ENCODE measurements around the gene ILKAP. TPM values are rescaled to one million over a fixed set of nuclear protein-coding genes. Genes with fewer than 3 reads are reported as not detected.
"Not testable (repeated sequence)": the region's sequence is repeated elsewhere in the genome, so short reads cannot be mapped to it uniquely, and the experiment has no call there.

Gene ILKAP
- polyA plus RNA-seq, 1 donor: 60.8 TPM

GRCh38 chr2:238202326-238203093 is 985 bp downstream of the ILKAP start:
- DNase-seq: no peak

- DNase-seq: no peak
These were observed 13.1 kb downstream of the ILKAP start for GRCh38 chr2:238190445-238190844.

GRCh38 chr2:238187618-238188548 is 15.6 kb downstream of the ILKAP start:
- no peak for DNase-seq

- no peak for DNase-seq
These were observed 19.7 kb downstream of the ILKAP start for GRCh38 chr2:238183821-238184220.

- DNase-seq: no peak
These were observed 21.1 kb downstream of the ILKAP start for GRCh38 chr2:238182362-238182761.

- DNase-seq: no peak
These were observed 22.9 kb downstream of the ILKAP start for GRCh38 chr2:238180554-238180953.

- DNase-seq: no peak
These were observed 26.9 kb downstream of the ILKAP start for GRCh38 chr2:238176613-238177012.

GRCh38 chr2:238174701-238175100 is 28.8 kb downstream of the ILKAP start:
- DNase-seq: no peak

- no peak for DNase-seq
These were observed 29.2 kb downstream of the ILKAP start for GRCh38 chr2:238174291-238174690.

- no peak for DNase-seq
These were observed 29.8 kb downstream of the ILKAP start for GRCh38 chr2:238173692-238174091.

- DNase-seq: no peak
These were observed 31.1 kb downstream of the ILKAP start for GRCh38 chr2:238172439-238172838.

- DNase-seq: no peak
These were observed 31.8 kb downstream of the ILKAP start for GRCh38 chr2:238171575-238172187.

- not testable (repeated sequence) for DNase-seq
These were observed 32.4 kb downstream of the ILKAP start for GRCh38 chr2:238171072-238171431.

- DNase-seq: no peak
These were observed 33.0 kb downstream of the ILKAP start for GRCh38 chr2:238170386-238171071.

GRCh38 chr2:238169708-238170251 is 33.7 kb downstream of the ILKAP start:
- DNase-seq: no peak

- no peak for DNase-seq
These were observed 34.3 kb downstream of the ILKAP start for GRCh38 chr2:238169048-238169707.

GRCh38 chr2:238168196-238169047 is 35.1 kb downstream of the ILKAP start:
- DNase-seq: no peak

GRCh38 chr2:238167761-238168160 is 35.7 kb downstream of the ILKAP start:
- no peak for DNase-seq

GRCh38 chr2:238167344-238167715 is 36.2 kb downstream of the ILKAP start:
- no peak for DNase-seq
